HG02759 (cell line): ENCODE results near the gene KATNAL2.
"Not testable (repeated sequence)": the region's sequence is repeated elsewhere in the genome, so short reads cannot be mapped to it uniquely, and the experiment has no call there.

ENCODE experiments used
- ATAC-seq: cut with Tn5 transposase; IDR thresholded peaks from one replicate; pipeline ENCODE4 v1.9.1; 2021; ENCODE audit warnings: mild to moderate bottlenecking, moderate library complexity; ENCODE audit not compliant: unreplicated experiment

Gene KATNAL2

DNA sequence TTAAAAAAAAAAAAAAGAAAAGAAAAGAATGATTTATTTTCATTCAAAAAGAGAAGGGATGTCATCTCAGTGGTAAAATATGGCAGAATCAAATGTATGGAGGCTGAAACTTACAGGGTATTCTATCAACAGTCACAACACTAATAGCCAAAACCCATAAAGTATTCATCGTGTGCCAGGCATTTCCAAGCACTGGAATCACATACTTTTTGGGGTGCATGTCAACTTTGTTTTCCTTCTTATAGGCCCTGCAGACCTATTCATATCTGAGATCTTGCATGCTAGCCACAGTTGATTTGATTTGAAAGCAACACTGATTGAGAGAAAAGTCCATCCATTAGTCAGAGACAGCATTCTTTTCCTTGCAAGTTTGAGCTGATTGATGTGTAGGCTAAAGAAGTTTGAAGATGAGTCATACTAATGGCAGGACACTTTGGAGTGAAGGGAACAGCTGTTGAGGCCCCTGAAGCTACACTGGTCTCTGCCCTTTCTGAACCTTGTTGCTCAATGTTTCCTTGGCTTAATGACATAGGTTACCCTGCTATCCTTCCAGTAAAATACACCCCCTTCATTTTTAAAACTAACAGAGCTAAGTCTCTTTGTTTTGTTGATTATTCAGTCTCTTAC is 22.0 kb downstream of the KATNAL2 start:
- no peak for ATAC-seq

DNA sequence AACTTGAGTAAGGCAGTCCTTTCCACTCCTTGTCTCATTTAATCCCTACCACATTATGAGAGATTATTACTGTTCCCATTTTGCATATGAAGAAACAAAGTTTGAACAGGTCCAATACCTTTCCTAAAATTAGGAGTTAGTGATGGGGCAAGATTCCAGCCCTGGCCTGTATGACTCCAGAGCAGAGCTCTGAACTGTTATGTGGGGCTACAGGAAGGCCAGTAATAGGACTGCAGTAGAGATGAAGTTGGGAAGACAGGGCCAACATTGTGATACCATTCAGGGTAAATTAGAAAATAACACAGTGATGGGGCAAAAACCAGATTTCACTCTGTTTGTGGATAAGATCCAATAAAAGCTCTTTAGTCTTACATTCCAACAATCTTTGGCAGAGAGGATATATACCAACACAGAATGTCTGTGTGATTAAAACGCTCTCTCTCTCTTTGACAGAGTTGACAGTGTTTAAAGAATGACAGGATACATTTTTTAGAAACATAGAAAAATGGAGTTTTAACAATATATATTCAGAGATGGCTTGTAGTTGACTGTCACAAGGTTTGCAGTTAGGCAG is 22.7 kb downstream of the KATNAL2 start:
- no peak for ATAC-seq

DNA sequence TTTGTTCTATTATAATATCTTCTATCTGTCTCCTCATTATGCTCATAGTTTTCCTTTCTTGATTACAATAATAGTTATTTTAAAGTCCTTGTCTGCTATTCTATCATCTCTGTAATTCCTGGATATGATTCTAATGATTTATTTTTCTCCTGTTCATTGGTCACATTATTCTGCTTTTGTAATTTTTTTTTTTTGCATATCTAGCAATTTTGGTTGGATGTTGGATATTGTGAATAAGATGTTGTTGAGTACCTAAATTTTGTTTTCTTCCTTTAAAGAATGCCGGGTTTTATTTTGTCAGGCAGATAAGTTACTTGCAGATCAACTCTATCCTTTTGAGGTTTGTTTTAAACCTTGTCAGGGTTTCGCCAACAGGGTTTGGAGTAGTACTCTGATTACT is 25.2 kb downstream of the KATNAL2 start:
- ATAC-seq: no peak

DNA sequence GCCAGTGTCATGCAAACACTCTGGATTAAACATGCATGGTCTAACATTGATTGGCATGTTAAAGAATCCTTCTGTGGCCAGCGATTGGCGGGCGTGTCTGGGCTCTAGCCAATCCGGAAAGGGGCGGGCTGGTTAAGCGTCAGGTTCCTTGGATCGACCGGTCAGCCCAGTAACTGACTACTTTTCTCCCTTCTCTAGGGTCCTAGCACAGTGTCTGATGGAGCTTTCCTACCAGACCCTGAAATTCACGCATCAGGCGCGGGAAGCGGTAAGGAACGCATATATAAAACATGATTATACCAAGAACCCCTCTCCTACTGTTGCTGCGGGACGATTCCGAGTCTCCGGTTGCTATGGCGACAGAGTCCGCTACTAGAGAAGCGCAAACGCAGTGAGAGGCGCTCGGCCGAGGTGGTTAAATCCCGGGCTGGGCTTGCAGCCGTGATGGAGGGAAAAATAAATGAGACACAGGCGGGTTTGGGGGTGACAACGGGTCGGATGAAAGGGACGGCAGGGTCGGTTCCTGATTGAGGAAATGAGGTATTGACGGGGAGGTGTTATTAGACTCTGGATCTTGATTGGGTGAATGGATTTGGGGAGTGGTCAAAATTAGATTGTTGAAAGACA is 29.4 kb downstream of the KATNAL2 start:
- ATAC-seq: peak; percentile 99

DNA sequence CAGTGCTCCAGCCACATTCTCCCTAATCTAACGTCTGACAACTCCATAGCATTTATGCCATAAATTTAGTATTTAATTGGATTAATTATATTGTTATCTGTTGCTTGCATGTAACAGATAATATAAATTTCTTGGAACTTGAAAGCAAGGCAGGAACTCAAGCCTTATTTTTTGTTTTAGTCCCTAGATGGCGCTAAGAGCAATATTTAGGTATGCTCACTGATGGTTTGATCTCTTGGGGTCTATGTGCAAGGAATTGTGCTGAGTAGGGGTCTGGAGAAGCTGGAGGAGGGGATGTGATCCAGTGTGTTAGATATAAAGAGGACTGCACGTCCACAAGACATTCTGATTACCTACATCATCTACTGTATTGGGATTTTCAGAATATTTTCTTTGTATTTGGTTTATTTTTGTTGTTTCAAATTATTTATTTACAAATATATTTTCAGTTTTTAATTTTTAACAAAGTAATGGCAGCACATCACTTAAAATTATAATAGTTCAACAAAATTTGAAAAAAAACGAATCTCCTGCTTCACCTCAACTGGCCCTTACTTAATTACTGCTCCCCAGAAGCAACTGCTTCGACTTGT is 32.8 kb downstream of the KATNAL2 start:
- no peak for ATAC-seq

DNA sequence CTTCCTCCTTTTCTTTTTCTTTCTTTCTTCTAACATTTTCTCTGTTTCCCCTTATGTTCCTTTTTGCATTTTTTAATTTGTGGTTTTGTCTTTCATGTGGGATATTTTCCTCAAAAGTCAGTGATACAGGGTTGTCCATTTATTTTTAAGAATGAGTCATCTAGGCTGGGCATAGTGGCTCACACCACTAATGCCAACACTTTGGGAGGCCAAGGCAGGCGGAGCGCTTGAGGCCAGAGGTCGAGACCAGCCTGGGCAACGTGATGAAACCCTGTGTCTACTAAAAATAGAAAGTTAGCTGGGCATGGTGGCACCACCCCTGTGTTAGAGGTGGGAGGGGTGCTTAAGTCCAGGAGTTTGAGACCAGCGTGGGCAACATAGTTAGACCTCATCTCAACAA is 35.8 kb downstream of the KATNAL2 start:
- no peak for ATAC-seq

DNA sequence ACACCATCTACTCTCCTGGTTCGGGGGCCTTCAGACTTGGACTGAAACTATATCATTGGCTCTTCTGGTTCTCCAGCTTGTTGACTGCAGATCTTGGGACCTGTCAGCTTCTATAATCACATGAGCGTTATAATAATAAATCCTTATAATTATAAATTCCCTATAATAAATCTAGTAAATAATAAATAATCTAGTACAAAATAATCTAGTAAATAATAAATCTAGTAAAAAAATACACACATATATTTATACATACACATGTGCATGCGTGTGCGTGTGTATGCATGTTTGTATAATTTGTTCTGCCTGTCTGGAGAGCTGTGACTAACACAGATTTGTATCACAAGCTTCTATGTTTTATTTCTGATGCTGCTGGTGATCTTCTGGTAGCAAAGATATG is 40.8 kb downstream of the KATNAL2 start:
- ATAC-seq: no peak

DNA sequence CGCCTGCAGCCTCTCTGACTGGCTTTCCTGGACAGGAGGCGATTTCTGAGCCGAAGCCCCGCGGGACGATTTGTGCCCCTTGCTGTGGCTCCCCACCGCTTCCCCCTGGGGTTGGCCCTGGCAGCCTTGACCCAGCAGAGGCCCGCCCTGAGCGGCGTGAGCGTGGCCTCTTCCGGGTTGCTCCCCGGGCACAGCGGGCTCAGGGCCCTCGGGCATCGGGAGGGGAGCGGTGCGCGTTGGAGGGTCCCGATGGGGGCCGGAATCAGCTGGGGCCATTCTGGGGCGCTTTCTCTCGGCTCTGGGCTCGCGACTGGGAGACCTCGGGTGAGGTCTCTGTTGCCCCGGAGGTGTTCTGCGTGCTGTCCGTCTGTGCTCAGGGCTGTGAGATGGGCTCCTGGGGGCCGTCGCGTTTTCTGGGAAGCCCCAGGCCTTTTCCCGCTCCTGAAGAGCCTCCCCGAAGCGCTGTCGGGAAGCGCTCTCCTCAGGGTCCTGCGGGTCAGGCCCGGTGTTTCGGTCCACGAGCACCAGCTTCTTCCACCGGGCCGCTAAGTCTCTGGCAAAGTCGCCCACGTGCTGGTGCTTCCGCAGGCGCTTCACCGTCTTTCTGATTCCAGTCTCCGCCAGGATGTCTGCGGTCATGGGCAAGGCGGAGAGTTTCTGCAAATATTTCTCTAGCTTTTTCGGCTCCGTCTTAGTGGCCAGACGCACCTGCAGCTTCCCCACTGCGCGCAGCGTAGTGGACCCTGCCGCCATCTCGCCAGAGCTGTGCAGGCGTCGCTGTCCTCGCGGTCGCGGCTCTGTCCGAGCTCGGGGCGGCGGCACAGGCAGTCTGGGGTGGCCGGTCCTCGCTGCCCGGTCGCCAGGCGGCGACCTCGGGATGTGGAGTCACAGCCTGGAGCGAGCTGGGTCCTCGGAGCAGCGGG is 46.5 kb downstream of the KATNAL2 start:
- not testable (repeated sequence) for ATAC-seq

DNA sequence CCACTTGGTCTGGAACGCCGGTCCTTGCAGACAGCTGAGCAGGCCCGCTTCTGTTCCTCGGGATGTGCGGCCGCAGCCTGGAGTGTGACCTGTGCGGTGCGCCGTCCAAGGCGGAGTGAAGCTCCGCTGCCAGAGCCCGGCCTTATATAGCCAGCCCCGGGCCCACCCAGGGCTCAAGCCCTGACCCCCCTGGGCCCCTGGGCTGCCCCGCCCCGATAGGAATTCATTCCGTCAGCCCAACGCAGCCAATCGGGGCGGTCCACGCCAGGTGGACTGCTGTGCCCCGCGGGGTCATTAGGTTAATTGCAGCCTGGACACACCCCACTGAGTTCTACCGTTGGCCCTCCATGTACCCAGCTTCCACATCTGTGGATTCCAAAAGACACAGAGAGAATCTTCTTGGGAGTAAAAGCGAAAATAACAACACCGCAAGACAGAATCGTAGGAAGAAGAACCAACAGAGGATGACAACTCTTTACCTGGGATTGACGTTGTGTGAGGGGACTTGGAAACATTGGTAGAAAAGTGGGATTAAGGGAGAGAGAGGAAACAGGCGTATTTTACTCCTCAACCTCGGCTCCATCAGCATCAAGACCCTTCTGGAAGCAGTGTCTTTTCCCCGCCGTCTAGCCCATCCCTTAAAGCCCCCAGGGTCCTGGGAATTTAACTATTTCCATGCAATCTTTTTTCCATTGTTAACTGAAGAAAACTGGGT is 47.3 kb downstream of the KATNAL2 start:
- ATAC-seq: not testable (repeated sequence)

DNA sequence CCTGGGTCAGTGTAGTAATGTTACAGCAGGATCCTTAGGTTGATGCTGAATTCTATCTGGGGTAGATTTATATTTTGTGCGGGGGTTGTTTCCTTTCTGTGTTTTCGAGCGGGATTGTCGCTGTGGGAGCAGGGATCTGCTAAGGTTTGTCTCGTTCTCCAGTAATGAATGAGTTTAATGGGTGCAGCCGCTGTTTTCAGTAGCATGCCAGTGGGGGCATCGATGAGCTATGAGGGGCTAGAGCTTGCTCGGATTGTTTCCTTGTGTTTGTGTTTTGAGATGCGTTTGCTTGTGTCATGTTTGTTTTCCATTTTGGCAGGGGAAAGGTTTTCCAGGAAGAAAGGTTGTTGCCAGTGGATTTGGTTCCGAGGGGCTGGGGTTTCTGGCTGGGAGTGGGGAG is 48.9 kb downstream of the KATNAL2 start:
- ATAC-seq: not testable (repeated sequence)

DNA sequence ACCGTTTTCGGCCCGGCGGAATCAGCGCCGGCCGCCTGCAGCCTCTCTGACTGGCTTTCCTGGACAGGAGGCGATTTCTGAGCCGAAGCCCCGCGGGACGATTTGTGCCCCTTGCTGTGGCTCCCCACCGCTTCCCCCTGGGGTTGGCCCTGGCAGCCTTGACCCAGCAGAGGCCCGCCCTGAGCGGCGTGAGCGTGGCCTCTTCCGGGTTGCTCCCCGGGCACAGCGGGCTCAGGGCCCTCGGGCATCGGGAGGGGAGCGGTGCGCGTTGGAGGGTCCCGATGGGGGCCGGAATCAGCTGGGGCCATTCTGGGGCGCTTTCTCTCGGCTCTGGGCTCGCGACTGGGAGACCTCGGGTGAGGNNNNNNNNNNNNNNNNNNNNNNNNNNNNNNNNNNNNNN is 52.1 kb downstream of the KATNAL2 start:
- ATAC-seq: not testable (repeated sequence)

DNA sequence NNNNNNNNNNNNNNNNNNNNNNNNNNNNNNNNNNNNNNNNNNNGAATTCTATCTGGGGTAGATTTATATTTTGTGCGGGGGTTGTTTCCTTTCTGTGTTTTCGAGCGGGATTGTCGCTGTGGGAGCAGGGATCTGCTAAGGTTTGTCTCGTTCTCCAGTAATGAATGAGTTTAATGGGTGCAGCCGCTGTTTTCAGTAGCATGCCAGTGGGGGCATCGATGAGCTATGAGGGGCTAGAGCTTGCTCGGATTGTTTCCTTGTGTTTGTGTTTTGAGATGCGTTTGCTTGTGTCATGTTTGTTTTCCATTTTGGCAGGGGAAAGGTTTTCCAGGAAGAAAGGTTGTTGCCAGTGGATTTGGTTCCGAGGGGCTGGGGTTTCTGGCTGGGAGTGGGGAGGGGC is 102.5 kb downstream of the KATNAL2 start:
- ATAC-seq: not testable (repeated sequence)

DNA sequence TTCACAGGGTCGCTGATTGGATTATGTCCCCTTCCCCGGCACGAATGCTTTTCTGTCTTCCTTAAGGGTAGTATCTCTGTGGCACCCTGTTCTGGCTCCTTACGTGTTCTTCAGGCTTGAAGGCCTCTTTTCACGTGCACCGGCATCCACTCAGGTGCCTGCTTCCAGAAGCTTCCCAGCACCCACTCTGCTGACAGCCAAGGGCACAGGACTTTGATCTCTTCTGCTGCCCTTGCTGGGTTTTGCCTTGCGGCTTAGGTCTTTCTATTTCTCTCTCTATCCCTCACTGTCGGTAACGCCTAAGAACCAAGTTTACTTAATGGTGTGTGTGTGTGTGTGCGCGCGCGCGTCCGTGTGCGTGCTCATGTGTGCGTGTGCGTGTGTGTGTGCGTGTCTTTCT is 103.4 kb downstream of the KATNAL2 start:
- not testable (repeated sequence) for ATAC-seq

DNA sequence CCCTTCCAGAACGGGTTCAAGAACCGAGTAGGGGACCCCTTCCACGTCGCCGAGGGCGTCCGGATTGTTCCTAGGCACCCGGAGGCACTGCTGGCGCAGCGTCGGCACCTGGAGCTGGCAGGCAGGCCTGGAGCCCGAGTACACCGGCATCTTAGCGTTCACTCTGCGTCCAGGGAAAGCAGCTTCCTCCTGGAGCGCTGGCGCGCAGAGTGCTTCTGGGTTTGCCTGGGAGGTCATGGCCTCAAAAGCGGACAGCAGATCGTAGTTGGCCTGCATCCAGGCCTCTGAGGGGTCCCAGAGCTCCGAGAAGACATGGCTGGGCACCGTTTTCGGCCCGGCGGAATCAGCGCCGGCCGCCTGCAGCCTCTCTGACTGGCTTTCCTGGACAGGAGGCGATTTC is 105.4 kb downstream of the KATNAL2 start:
- ATAC-seq: not testable (repeated sequence)

DNA sequence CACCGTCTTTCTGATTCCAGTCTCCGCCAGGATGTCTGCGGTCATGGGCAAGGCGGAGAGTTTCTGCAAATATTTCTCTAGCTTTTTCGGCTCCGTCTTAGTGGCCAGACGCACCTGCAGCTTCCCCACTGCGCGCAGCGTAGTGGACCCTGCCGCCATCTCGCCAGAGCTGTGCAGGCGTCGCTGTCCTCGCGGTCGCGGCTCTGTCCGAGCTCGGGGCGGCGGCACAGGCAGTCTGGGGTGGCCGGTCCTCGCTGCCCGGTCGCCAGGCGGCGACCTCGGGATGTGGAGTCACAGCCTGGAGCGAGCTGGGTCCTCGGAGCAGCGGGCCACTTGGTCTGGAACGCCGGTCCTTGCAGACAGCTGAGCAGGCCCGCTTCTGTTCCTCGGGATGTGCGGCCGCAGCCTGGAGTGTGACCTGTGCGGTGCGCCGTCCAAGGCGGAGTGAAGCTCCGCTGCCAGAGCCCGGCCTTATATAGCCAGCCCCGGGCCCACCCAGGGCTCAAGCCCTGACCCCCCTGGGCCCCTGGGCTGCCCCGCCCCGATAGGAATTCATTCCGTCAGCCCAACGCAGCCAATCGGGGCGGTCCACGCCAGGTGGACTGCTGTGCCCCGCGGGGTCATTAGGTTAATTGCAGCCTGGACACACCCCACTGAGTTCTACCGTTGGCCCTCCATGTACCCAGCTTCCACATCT is 106.5 kb downstream of the KATNAL2 start:
- ATAC-seq: not testable (repeated sequence)

DNA sequence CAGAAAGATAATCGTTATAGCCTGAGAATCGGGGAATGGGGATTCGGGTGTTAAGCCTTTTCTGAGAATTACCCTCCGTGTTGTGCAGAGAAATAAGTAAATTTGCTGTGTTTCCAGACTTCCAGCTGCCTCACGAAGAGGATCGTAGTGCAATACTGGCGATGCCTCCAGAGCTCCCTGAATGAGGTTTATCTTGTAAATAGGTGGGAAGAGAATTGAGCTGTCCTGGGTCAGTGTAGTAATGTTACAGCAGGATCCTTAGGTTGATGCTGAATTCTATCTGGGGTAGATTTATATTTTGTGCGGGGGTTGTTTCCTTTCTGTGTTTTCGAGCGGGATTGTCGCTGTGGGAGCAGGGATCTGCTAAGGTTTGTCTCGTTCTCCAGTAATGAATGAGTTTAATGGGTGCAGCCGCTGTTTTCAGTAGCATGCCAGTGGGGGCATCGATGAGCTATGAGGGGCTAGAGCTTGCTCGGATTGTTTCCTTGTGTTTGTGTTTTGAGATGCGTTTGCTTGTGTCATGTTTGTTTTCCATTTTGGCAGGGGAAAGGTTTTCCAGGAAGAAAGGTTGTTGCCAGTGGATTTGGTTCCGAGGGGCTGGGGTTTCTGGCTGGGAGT is 108.3 kb downstream of the KATNAL2 start:
- not testable (repeated sequence) for ATAC-seq

DNA sequence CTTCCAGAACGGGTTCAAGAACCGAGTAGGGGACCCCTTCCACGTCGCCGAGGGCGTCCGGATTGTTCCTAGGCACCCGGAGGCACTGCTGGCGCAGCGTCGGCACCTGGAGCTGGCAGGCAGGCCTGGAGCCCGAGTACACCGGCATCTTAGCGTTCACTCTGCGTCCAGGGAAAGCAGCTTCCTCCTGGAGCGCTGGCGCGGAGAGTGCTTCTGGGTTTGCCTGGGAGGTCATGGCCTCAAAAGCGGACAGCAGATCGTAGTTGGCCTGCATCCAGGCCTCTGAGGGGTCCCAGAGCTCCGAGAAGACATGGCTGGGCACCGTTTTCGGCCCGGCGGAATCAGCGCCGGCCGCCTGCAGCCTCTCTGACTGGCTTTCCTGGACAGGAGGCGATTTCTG is 111.3 kb downstream of the KATNAL2 start:
- ATAC-seq: not testable (repeated sequence)

DNA sequence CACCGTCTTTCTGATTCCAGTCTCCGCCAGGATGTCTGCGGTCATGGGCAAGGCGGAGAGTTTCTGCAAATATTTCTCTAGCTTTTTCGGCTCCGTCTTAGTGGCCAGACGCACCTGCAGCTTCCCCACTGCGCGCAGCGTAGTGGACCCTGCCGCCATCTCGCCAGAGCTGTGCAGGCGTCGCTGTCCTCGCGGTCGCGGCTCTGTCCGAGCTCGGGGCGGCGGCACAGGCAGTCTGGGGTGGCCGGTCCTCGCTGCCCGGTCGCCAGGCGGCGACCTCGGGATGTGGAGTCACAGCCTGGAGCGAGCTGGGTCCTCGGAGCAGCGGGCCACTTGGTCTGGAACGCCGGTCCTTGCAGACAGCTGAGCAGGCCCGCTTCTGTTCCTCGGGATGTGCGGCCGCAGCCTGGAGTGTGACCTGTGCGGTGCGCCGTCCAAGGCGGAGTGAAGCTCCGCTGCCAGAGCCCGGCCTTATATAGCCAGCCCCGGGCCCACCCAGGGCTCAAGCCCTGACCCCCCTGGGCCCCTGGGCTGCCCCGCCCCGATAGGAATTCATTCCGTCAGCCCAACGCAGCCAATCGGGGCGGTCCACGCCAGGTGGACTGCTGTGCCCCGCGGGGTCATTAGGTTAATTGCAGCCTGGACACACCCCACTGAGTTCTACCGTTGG is 112.4 kb downstream of the KATNAL2 start:
- not testable (repeated sequence) for ATAC-seq

DNA sequence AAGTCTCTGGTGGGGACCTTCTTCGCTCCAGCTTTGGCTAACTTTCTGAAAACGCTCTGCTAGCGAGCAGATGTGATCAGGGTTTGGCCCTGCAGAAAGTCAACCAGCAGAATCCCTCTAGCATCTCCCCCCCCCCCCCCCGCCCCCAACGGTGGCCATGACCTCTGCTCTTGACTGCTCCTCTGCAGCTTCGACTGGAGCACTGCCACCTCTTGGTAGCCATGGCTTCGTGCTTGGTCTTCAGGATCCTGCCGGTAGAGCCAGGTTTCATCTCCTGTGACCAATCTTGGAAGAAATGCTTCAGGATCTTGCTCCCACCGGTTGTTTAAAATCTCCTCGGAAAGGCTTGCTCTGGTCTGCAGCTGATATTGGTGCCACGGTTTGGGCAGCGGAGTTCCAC is 113.5 kb downstream of the KATNAL2 start:
- ATAC-seq: not testable (repeated sequence)
